Activated CD4-positive, alpha-beta T cell treated with anti-CD3 and anti-CD28 coated beads, Interleukin-2, Interleukin-4, amounts not matched to agents 100 ng/mL and 50 ng/mL, durations not matched to agents 16 hours and 8 hours (primary cell): ENCODE data around the gene PSMB2.
"Not testable (repeated sequence)": the region's sequence is repeated elsewhere in the genome, so short reads cannot be mapped to it uniquely, and the experiment has no call there.

ENCODE experiments used
- DNase-seq: peaks from one replicate; pipeline ENCODE4 v3.0.0-alpha.2; 2020; ENCODE audit warnings: low spot score

PSMB2 gene

DNA sequence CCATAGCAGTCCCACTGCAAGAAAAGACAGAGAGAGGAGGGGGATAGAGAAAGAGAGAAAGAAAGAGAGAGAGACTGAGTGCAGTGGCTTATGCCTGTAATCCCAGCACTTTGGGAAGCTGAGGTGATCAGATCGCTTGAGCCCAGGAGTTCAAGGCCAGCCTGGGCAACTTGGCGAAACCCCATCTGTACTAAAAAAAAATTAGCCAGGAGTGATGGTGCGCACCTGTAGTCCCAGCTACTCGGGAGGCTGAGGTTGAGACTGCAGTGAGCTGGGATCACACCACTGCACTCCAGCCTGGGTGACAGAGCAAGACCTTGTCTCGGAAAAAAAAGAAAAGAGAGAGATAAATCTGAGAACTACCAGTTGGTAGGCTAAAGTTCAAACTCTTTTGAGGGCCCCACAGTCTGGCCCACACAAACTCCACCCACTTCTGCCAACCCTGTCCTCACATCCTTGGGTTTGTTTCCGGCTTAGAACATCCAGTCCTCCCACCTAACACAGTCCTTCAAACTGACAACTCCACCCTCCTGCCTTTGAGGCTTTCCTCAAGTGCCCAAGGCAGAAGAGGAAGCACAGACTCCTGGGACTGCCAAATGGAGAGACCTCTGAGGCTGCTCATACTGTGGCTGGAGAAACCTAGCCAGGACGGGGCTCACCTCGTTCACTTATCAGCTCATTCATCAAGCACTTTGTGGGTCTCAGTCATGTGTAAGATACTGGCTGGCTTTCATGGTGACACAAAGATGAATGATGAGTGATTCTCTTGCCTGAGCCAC lies 48.1 kb downstream of the PSMB2 start:
- peak; percentile 9 for DNase-seq

DNA sequence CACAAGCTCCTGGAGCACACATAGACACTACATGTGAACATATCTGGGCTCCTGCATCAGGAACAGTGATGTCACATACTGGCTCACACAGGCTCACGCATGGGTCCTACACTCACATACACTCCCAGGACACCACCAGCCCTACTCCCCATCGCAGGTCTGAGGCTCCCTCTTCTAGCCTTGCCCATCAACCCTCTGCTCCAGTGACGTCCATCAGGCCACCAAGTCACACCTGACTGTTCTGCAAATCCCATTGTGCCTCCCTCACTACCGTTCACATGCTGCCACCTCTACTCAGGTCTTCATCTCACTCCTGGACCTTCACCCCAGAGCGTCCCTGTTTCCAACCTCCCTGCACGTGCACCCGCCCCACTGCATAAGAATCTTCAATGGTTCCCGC lies 50.1 kb downstream of the PSMB2 start:
- DNase-seq: no peak

DNA sequence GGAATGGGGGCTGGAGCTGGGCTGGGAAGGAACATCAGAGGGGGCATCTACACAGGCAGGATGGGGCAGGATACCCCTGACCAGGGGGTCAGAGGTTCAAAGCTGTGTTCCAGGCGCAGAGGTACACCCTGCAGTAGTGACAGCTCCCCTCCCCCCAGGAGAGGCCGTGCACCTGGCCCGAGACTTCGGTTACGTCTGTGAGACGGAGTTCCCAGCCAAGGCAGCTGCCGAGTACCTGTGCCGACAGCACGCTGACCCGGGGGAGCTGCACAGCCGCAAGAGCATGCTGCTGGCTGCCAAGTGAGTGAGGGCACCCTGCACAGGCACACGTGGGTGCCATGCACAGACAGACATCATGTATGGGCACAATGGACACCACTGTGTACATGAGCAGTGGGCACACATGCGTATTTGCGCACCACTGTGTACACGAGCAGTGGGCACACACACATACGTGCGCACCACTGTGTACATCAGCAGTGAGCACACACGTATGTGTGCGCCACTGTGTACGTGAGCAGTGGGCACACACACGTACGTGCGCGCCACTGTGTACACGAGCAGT lies 50.8 kb downstream of the PSMB2 start:
- DNase-seq: no peak

DNA sequence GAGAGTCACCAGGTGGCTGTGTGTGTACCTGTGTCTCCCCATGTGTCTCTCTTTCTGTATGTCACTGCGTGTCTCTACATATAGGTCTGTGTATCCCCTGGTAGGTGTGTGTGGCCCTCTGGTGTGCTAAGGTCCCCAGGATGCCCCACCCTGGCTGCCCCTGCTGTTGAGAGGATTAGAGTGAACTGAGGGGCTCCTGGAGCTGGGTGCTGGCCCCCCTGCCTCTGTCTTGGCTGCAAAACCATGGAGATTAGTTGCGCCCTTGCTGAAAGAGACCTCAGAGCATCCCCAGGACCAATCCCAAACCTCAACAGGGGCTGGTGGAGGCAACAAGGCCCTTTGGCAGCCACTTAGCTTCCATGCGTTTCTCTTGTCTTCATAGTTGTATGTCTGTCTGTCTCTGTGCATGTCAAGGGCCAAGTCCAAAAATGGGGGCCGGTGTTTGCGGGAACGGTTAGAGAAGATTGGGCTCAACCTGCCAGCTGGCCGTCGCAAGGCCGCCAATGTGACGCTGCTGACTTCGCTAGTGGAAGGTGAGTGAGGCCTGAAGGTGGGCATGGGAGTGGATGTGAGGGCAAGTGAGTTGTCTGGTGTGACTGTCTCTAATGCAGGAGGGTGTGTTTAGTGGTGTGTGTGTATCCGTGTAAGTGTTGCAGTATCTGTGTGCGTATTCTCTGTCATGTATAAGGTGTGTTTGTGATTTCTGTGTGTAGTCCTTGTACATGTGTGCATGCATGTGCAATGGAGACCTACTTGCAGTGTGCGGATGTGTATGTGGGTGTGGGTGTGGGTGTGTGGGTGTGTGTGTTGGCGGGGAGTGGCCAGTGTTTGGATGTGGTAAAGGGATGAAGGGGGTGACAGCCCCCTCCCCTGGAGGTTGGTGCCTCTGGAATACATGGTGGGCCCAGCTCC lies 51.6 kb downstream of the PSMB2 start:
- no peak for DNase-seq

DNA sequence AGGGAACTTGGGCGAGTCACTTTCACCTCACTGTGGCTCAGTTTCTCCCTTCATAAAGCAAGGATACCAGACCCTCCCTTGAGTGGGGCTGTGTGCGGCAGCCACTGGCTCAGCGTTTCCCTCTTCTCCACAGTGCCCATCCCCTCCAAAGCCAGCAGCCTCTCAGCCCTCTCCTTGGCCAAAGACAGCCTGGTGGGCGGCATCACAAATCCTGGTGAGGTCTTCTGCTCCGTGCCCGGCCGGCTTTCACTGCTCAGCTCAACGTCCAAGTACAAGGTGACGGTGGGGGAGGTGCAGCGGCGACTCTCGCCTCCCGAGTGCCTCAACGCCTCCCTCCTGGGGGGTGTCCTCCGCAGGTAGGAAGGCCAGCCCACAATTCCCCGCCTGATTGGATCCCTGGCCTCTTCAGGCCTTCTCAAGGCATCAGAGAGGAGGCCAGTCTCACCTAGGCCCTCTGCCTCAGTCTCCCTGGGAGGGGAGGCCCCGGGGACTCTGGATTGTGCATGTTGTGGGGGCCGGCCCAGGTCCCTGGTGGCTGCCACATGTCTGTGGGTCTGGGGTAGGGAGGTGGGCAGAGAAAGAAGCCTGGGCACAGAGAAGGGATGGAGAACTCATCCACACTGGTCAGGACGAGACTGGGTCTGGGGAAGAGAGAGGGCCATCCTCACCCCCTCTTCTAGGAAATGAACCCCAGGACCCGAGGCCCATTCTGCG lies 53.0 kb downstream of the PSMB2 start:
- no peak for DNase-seq

DNA sequence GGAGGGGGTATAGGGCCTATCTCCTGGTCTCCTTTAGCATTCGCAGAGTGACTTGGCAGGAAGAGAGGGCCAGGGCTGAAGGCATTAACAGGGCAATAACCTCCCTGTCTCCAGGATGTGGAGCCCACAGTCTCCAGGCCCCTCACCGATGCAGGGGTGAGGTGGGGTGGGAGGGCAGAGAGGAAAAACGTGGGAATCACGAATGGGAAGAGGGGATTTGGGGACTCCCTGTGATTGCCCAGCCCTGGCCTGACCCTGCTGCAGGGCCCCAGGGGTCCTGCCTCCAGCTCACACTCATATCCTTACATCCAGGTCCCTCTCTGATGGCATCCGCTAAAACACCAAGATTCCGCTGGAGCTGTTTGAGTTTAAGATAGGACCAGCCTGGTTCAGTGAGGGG lies 53.6 kb downstream of the PSMB2 start:
- no peak for DNase-seq

DNA sequence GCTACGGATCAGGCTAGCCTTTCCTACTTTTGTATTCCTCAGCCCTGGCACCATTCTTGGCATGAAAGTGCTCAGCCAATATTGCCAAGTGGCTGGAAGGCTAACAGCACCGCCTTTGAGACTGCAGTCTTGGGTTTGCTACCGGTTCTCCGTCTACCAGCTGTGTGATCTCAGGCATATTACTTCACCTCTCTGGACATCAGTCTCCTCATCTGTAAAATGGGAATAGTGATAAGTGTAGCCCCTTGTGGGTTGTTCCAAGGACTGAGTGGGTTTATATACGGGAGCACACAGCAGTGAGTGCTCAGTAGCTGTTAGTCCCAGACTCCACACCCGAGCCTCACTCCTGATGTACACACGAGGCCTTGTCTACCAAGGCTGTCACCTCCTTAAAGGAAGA lies 54.5 kb downstream of the PSMB2 start:
- no peak for DNase-seq

DNA sequence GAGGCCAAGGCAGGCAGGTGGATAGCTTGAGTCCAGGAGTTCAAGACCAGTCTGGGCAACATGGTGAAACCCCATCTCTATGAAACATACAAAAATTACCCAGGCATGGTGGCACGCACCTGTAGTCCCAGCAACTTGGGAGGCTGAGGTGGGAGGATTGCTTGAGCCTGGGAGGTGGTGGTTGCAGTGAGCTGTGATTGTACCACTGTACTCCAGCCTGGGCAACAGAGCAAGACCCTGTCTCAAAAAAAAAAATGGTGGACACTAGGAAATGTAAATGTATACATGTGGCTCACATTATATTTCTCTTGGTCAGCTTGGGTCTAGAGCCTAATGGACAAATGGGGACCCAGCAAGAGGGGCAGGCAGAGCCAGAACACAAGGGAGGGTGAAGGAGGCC lies 55.5 kb downstream of the PSMB2 start:
- DNase-seq: not testable (repeated sequence)

DNA sequence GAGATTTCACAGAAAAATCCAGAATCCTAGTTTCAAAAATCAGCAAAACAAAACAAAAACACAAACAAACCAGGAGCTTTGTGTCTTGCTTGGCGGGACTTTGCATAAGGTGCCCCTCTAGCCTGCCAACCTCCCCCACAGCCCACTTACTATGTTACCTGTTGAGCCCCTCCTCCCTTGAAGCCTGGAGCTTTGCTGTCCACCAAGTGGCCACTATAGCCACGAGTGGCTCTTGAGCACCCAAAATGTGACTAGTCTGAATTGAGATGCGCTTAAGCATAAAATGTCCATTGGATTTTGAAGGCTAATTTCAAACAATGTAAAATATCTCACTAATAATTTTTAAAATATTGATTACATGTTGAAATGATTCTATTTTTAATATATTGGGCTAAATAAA lies 56.0 kb downstream of the PSMB2 start:
- no peak for DNase-seq

DNA sequence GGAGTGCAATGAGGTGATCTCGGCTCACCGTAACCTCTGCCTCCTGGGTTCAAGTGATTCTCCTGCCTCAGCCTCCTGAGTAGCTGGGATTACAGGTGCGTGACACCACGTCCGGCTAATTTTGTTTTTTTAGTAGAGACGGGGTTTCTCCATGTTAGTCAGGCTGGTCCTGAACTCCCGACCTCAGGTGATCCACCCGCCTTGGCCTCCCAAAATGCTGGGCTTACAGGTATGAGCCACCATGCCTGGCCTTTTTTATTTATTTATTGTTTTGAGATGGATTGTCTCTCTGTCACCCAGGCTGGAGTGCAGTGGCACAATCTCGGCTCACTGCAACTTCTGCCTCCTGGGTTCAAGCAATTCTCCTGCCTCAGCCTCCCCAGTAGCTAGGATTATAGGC lies 59.7 kb downstream of the PSMB2 start:
- DNase-seq: not testable (repeated sequence)

DNA sequence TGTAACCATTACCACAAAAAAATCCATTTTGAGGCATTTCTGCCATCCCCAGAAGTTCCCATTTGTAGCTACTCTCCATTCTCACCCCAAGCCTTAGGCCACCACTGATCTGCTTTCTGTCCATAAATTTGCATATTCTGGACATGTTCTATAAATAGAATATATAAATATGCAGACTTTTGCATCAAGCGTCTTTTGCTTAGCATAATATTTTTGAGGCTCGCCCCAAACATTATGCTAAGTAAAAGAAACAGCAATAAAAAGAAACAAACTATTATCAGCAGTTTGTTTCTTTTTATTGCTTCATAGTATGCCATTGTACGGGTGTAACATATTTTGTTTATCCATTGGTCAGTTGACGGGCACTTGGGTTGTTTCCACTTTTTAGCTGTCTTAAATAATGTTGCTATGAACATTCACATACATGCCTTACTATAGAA lies 60.4 kb downstream of the PSMB2 start:
- no peak for DNase-seq

DNA sequence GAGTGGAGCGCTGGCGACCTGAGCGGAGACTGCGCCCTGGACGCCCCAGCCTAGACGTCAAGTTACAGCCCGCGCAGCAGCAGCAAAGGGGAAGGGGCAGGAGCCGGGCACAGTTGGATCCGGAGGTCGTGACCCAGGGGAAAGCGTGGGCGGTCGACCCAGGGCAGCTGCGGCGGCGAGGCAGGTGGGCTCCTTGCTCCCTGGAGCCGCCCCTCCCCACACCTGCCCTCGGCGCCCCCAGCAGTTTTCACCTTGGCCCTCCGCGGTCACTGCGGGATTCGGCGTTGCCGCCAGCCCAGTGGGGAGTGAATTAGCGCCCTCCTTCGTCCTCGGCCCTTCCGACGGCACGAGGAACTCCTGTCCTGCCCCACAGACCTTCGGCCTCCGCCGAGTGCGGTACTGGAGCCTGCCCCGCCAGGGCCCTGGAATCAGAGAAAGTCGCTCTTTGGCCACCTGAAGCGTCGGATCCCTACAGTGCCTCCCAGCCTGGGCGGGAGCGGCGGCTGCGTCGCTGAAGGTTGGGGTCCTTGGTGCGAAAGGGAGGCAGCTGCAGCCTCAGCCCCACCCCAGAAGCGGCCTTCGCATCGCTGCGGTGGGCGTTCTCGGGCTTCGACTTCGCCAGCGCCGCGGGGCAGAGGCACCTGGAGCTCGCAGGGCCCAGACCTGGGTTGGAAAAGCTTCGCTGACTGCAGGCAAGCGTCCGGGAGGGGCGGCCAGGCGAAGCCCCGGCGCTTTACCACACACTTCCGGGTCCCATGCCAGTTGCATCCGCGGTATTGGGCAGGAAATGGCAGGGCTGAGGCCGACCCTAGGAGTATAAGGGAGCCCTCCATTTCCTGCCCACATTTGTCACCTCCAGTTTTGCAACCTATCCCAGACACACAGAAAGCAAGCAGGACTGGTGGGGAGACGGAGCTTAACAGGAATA lies 64.0 kb downstream of the PSMB2 start:
- peak; percentile 72 for DNase-seq

DNA sequence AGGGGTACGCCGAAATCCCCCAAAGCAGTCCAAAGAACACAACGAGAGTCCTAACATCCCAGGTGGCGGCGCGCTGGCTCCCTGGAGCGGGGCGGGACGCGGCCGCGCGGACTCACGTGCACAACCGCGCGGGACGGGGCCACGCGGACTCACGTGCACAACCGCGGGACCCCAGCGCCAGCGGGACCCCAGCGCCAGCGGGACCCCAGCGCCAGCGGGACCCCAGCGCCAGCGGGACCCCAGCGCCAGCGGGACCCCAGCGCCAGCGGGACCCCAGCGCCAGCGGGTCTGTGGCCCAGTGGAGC lies 64.6 kb downstream of the PSMB2 start:
- not testable (repeated sequence) for DNase-seq

DNA sequence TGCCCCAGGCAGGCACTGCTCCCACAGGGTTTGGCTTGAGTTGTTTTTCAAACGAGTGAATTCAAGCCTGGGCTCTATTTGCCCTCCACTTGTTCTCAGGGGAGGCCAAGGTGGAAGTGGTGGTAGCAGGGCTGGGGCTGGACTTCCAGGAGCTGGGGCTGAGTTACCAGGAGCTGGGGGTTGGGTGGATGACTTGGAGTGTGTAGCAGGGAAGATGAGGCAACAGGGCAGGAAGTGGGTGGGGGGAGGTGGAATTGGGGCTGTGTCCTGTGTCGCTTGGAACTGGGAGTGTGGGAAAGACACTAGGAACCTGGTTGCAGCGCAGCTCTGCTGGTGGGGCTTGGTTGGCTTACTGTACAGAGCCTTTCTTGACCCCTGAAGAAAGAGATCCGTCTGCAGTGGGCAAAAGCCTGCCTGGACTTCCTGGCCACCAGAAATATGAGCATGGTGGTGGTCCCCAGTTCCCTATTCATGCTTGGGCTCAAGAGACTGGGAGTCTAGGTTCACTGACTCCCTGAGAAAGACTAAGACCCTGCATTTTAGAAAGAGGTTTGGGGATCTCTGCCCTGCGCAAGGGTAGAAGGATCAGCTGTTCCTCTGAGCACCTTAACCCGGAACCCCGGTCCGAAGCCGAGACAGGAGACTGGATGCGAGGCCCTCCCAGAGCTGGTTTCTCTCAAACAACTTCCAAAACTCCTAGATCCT lies 65.1 kb downstream of the PSMB2 start:
- DNase-seq: no peak

DNA sequence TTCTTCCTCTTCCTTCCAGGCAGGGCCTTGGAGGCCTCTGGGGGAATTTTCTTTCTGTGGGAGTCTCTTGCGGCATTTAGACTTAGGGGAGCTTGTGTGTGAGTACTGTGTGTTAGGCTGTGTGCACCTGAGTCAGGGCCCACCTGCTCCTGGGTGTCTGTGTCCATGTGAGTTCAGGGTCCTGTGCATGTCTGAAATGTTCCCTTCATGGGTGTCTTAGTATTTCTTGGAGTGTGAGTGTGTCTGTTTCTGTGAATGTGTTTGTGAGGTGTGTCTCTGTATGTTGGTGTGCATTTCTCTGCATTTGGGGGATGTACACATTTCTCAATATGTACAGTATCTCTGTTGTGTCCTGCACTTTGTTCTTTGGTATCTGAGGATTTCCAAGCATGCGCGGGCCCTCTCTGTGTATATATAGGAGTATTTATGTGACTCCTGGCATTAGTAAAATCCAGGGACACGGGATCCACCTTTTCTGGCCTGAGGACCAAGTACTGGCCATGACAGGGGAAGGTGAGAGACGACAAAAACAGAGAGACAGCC lies 65.8 kb downstream of the PSMB2 start:
- no peak for DNase-seq

DNA sequence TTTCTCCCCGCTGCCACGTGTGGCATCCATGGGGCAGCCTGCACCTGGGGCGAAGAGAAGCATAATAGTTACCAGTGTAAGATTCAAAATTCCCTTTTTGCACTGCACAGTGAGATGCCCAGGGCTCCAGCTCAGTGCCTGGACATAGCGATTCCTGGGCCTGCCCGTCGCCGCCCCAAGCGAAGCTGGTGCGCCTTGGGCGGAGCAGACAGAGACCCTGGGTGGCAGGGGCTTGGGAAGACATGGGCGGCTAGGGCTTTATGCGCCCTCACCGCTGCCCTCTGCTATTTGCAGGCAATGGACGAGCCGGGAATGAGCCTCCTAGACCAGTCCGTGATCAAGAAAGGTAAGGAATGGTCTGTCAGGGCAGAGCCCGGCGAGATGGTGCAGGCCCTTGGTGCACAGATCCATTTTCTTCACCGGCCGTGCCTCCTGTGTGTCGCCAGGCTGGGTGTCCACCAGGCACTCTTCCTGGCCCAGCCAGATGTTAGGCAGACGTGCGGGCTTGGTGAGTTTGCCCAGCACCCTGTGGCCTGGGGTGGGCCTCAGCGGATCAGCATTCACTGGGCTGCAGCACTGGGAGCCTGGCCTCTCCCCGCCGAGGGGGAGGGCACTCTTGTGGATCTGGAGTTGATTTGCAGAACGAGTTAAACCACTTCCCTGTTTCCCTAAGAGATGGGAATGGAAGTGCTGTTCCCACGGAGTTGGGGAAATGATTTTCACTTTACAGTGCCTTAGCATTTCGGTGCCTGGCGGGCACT lies 66.5 kb downstream of the PSMB2 start:
- DNase-seq: no peak

DNA sequence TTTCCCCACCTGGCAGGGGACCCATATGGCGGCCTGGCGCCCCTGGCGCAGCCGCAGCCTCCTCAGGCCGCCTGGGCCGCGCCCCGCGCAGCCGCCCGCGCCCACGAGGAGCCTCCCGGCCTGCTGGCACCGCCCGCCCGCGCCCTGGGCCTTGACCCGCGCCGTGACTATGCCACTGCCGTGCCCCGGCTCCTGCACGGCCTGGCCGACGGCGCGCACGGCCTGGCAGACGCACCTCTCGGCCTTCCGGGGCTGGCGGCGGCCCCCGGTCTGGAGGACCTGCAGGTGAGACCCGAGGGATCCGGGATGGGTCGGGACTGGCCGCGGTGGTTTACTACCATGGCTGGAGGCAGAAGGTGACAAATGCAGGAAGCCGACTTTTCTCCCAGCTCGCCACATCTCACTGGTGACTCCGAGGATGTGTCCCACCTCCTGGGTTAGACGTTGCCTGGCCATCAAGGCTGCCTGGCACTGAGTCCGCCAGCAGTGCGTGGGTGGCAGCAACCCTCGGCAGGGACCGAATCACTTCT lies 67.1 kb downstream of the PSMB2 start:
- DNase-seq: no peak

DNA sequence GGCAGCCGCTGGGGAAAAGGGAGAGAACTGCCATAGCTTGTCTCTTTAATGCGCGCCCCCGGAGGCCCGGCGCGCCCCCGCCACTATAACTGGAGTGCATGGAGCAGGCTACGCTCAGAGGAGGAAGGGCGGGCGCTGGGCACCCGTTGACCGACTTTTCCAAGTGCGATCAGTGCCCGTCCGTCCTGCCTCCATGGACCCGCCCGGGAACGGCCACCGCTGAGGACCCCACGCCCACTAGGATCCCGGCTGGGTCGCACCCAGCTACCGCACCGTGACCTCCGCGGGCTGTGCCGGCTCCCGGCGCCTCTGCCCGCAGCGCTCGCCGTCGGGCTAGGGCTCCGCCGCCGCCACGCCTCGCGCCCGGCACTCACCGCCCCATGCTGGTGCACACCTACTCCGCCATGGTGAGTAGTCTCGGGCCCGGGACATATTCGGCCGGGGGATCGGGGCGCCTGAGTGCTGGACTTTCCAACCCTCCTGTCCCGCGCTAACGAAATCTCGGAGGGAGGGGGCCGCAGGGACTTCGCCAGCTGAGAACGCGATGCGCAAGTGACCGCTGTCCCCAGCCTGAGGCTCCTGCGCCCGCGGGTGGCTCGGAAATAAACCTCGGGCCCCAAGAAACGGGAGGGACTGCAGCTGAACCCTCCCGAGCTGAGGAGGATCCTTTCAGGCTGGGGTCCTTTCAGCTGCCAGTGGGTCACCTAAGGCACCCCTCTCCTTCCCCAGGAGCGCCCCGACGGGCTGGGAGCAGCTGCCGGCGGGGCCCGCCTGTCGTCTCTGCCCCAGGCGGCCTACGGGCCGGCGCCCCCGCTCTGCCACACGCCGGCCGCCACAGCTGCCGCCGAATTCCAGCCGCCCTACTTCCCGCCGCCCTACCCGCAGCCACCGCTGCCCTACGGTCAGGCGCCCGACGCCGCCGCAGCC lies 67.9 kb downstream of the PSMB2 start, which contains the start of gene TFAP2E:
TFAP2E (plus strand) TSS at position 117 of the 927 bp plus-strand sequence; CDS start at position 381, 264 bp downstream.
- no peak for DNase-seq
